H1 (cell line): ENCODE measurements around the gene SLC6A18. TPM values are rescaled to one million over a fixed set of nuclear protein-coding genes. Genes with fewer than 3 reads are reported as not detected.

Experiments
- CTCF ChIA-PET: fragments of 300-600 bp; sonication (Branson Sonifier 250); formaldehyde crosslinking; loops from one replicate; lab custom pipeline; 2021; ENCODE audit not compliant: partially characterized antibody; lab: Charles Lee
- POLR2A ChIA-PET: fragments of 300-600 bp; sonication (Branson Sonifier 250); formaldehyde crosslinking; loops from one replicate; lab custom pipeline; 2021; ENCODE audit warnings: inconsistent platforms; ENCODE audit not compliant: partially characterized antibody; lab: Charles Lee
- DNase-seq, 2 experiments: peaks; one replicate each; pipeline versions ENCODE4 v3.0.0 to v3.0.0-alpha.2; 2010 to 2022; ENCODE audit warnings: low spot score in 2 of 2, low read depth in 1 of 2, mixed read lengths in 1 of 2
- FAIRE-seq: peaks from 2 replicates; lab custom pipeline; 2011; peaks lifted over from hg19 to GRCh38; lab: Jason Lieb, UNC
- H2AFZ ChIP-seq: 2 replicates; pipeline ENCODE4 v1.8.1; 2012; ENCODE audit warnings: low read length, inconsistent platforms
- H2AK5ac ChIP-seq: 2 replicates; pipeline ENCODE4 v1.6.1; 2013; ENCODE audit warnings: low read depth, low read length
- H2BK120ac ChIP-seq: replicated peaks from 2 replicates; pipeline ENCODE3; 2013; ENCODE audit warnings: low read depth, low read length, inconsistent platforms
- H2BK12ac ChIP-seq: 2 replicates; pipeline ENCODE4 v1.6.1; 2013; ENCODE audit warnings: low read depth, low read length
- H2BK15ac ChIP-seq: 2 replicates; pipeline ENCODE4 v1.6.1; 2013; ENCODE audit warnings: low read length
- H2BK20ac ChIP-seq: 2 replicates; pipeline ENCODE4 v1.6.1; 2013; ENCODE audit warnings: low read length
- H2BK5ac ChIP-seq: 2 replicates; pipeline ENCODE4 v1.6.1; 2013; ENCODE audit warnings: low read depth, low read length
- H3K14ac ChIP-seq: 2 replicates; pipeline ENCODE4 v1.6.1; 2013; ENCODE audit warnings: inconsistent platforms; ENCODE audit not compliant: insufficient read length
- H3K18ac ChIP-seq: 2 replicates; pipeline ENCODE4 v1.6.1; 2013; ENCODE audit warnings: low read length; ENCODE audit errors: extremely low read depth
- H3K23ac ChIP-seq: 2 replicates; pipeline ENCODE4 v1.6.1; 2013; ENCODE audit warnings: inconsistent platforms; ENCODE audit not compliant: insufficient read length
- H3K23me2 ChIP-seq: 2 replicates; pipeline ENCODE4 v1.6.1; 2013; ENCODE audit warnings: low read depth, low read length
- H3K27ac ChIP-seq: 2 replicates; pipeline ENCODE4 v1.6.1; 2011; ENCODE audit warnings: low read depth, low read length, inconsistent platforms
- H3K27me3 ChIP-seq, 4 experiments: replicated peaks in 1 of 4; 1 replicate in 1 of 4; 2 replicates in 3 of 4; pipeline versions ENCODE4 v1.6.1 to v1.8.1; 2011 to 2013; ENCODE audit warnings: low read length in 3 of 4, mild to moderate bottlenecking in 3 of 4, inconsistent platforms in 2 of 4, mixed read lengths in 2 of 4, moderate library complexity in 1 of 4; ENCODE audit not compliant: control insufficient read depth in 3 of 4, insufficient read depth in 3 of 4; ENCODE audit errors: extremely low read depth in 1 of 4
- H3K36me3 ChIP-seq, 4 experiments: 2 replicates each; pipeline versions ENCODE4 v1.6.1 to v1.8.1; 2011 to 2013; ENCODE audit warnings: mild to moderate bottlenecking in 4 of 4, low read length in 3 of 4, moderate library complexity in 2 of 4, control low read depth in 1 of 4, inconsistent platforms in 1 of 4; ENCODE audit not compliant: insufficient read depth in 4 of 4, control insufficient read depth in 2 of 4
- H3K4ac ChIP-seq: replicated peaks from 2 replicates; pipeline ENCODE3; 2013; ENCODE audit warnings: low read length, low read depth, mixed read lengths, inconsistent platforms; ENCODE audit not compliant: insufficient read length
- H3K4me1 ChIP-seq, 4 experiments: replicated peaks in 1 of 4; 1 replicate in 1 of 4; 2 replicates in 3 of 4; pipeline versions ENCODE4 v1.6.1 to v1.8.1; 2011 to 2013; ENCODE audit warnings: low read length in 3 of 4, inconsistent platforms in 2 of 4, mixed read lengths in 1 of 4; ENCODE audit not compliant: insufficient read depth in 4 of 4, control insufficient read depth in 3 of 4
- H3K4me2 ChIP-seq, 2 experiments: 2 replicates each; pipeline versions ENCODE4 v1.6.1 to v1.8.1; 2011 to 2013; ENCODE audit warnings: low read depth in 2 of 2, low read length in 2 of 2, control low read depth in 1 of 2, inconsistent platforms in 1 of 2, mild to moderate bottlenecking in 1 of 2; ENCODE audit not compliant: insufficient read depth in 1 of 2
- H3K4me3 ChIP-seq, 4 experiments: fragments of 200-600, 300-600 bp in 1 of 4; sonication (generic), shearing (Covaris generic), sonication (Bioruptor Twin) in 1 of 4; 2 replicates each; pipeline versions ENCODE4 v1.5.1 to v1.8.1; 2011 to 2016; ENCODE audit warnings: low read length in 4 of 4, low read depth in 3 of 4, control low read depth in 2 of 4, inconsistent platforms in 2 of 4, mild to moderate bottlenecking in 2 of 4, mixed read lengths in 1 of 4, moderate library complexity in 1 of 4; ENCODE audit not compliant: insufficient read depth in 2 of 4; ENCODE audit errors: extremely low read depth in 1 of 4
- H3K56ac ChIP-seq: replicated peaks from 2 replicates; pipeline ENCODE3; 2013; ENCODE audit warnings: low read depth, mild to moderate bottlenecking, mixed read lengths, low read length, inconsistent platforms; ENCODE audit not compliant: insufficient read length
- H3K79me1 ChIP-seq: 2 replicates; pipeline ENCODE4 v1.6.1; 2013; ENCODE audit warnings: low read depth, low read length, control low read depth
- H3K79me2 ChIP-seq, 2 experiments: 2 replicates each; pipeline versions ENCODE4 v1.6.1 to v1.8.1; 2012 to 2013; ENCODE audit warnings: low read length in 2 of 2, mild to moderate bottlenecking in 2 of 2, inconsistent platforms in 1 of 2; ENCODE audit not compliant: insufficient read depth in 2 of 2, control insufficient read depth in 1 of 2
- H3K9ac ChIP-seq, 4 experiments: replicated peaks in 1 of 4; 1 replicate in 1 of 4; 2 replicates in 3 of 4; pipeline versions ENCODE4 v1.6.1 to v1.8.1; 2011 to 2013; ENCODE audit warnings: low read depth in 3 of 4, low read length in 3 of 4, control low read depth in 2 of 4, mild to moderate bottlenecking in 2 of 4, moderate library complexity in 2 of 4, inconsistent platforms in 1 of 4; ENCODE audit errors: extremely low read depth in 1 of 4
- H3K9me3 ChIP-seq, 2 experiments: 2 replicates each; pipeline versions ENCODE4 v1.6.1 to v1.8.1; 2012 to 2013; ENCODE audit warnings: mild to moderate bottlenecking in 2 of 2, moderate library complexity in 2 of 2, control low read depth in 1 of 2, inconsistent platforms in 1 of 2, low read depth in 1 of 2, low read length in 1 of 2, mixed read lengths in 1 of 2; ENCODE audit not compliant: insufficient read depth in 2 of 2
- H4K20me1 ChIP-seq, 2 experiments: replicated peaks in 1 of 2; 2 replicates each; pipeline versions ENCODE3 to v1.8.1; 2011 to 2013; ENCODE audit warnings: inconsistent platforms in 2 of 2, low read length in 2 of 2, mild to moderate bottlenecking in 1 of 2; ENCODE audit not compliant: insufficient read depth in 2 of 2, control insufficient read depth in 1 of 2
- H4K5ac ChIP-seq: 2 replicates; pipeline ENCODE4 v1.6.1; 2013; ENCODE audit warnings: low read length, low read depth, mixed read lengths, inconsistent platforms; ENCODE audit not compliant: insufficient read length
- H4K8ac ChIP-seq: 2 replicates; pipeline ENCODE4 v1.8.0; 2013; ENCODE audit warnings: mild to moderate bottlenecking, moderate library complexity, low read length, inconsistent platforms; ENCODE audit not compliant: insufficient read depth; ENCODE audit errors: extremely low read depth
- H4K91ac ChIP-seq: replicated peaks from 2 replicates; pipeline ENCODE3; 2013; ENCODE audit warnings: low read length, mixed read lengths, inconsistent platforms; ENCODE audit not compliant: insufficient read length
- ASH2L ChIP-seq: fragments of 200-600, 300-600 bp; sonication (generic); IDR thresholded peaks from one replicate; pipeline ENCODE4 v1.7.1; 2017; ENCODE audit warnings: low read length
- BACH1 ChIP-seq: IDR thresholded peaks from 2 replicates; pipeline ENCODE4 v1.6.1; 2012; ENCODE audit warnings: low read length, improper control_type of control experiment
- EZH2 ChIP-seq: fragments of 200-600 bp; sonication (generic); IDR thresholded peaks from 2 replicates; pipeline ENCODE4 v1.7.1; 2012; ENCODE audit warnings: low read depth, mild to moderate bottlenecking, moderate library complexity, low read length, inconsistent platforms; ENCODE audit not compliant: severe bottlenecking
- FOSL1 ChIP-seq: IDR thresholded peaks from 2 replicates; pipeline ENCODE4 v1.6.1; 2011; ENCODE audit warnings: mild to moderate bottlenecking, low read depth, low read length, moderate library complexity; ENCODE audit not compliant: insufficient read depth
- KDM4A ChIP-seq: IDR thresholded peaks from one replicate; pipeline ENCODE4 v1.7.1; 2012; ENCODE audit warnings: low read depth, mild to moderate bottlenecking, moderate library complexity, low read length, inconsistent platforms; ENCODE audit not compliant: severe bottlenecking
- MAFK ChIP-seq: IDR thresholded peaks from 2 replicates; pipeline ENCODE4 v1.6.1; 2012; ENCODE audit warnings: low read depth, mild to moderate bottlenecking, improper control_type of control experiment, low read length
- NRF1 ChIP-seq: IDR thresholded peaks from 2 replicates; pipeline ENCODE4 v1.6.1; 2011; ENCODE audit warnings: mild to moderate bottlenecking, low read depth, low read length, improper control_type of control experiment
- PHF8 ChIP-seq: fragments of 200-600 bp; sonication (generic); conservative IDR thresholded peaks from 2 replicates; pipeline ENCODE4 v1.7.1; 2012; ENCODE audit warnings: low read depth, mild to moderate bottlenecking, inconsistent platforms, low read length, moderate library complexity
- POU5F1 ChIP-seq: IDR thresholded peaks from 2 replicates; pipeline ENCODE4 v1.6.1; 2011; ENCODE audit warnings: low read depth, mild to moderate bottlenecking, low read length, moderate library complexity
- RAD21 ChIP-seq, 2 experiments: IDR thresholded peaks in 1 of 2; conservative IDR thresholded peaks in 1 of 2; 2 replicates each; pipeline ENCODE4 v1.6.1; 2011; ENCODE audit warnings: low read depth in 2 of 2, low read length in 2 of 2, improper control_type of control experiment in 1 of 2, inconsistent platforms in 1 of 2, mild to moderate bottlenecking in 1 of 2, moderate library complexity in 1 of 2
- SIX5 ChIP-seq: IDR thresholded peaks from 2 replicates; pipeline ENCODE4 v1.6.1; 2011; ENCODE audit warnings: mild to moderate bottlenecking, low read depth, low read length
- SP2 ChIP-seq: IDR thresholded peaks from 2 replicates; pipeline ENCODE4 v1.6.1; 2012; ENCODE audit warnings: mild to moderate bottlenecking, low read length, inconsistent platforms
- TBP ChIP-seq: IDR thresholded peaks from 2 replicates; pipeline ENCODE4 v1.6.1; 2011; ENCODE audit warnings: low read depth, low read length, improper control_type of control experiment
- TCF12 ChIP-seq: IDR thresholded peaks from 2 replicates; pipeline ENCODE4 v1.6.1; 2011; ENCODE audit warnings: low read depth, mild to moderate bottlenecking, low read length
- WGBS, 2 experiments: shearing (Covaris generic) in 1 of 2; methylation state at CpG; one replicate each; pipeline versions ENCODE4 v1.1.6 to v1.1.7; 2013 to 2015; ENCODE audit warnings: low lambda C conversion rate in 2 of 2, mixed read lengths in 2 of 2, inconsistent platforms in 1 of 2, low coverage in 1 of 2, missing lambda C conversion rate in 1 of 2; ENCODE audit not compliant: insufficient replicate concordance in 2 of 2, insufficient coverage in 1 of 2, insufficient read length in 1 of 2; ENCODE audit errors: extremely low coverage in 1 of 2, missing lambda C conversion rate in 1 of 2; 5-methylcytosine and 5-hydroxymethylcytosine counted together
- polyA plus RNA-seq, 7 experiments: library from polyadenylated mRNA; depleted of rRNA in 3 of 7; stranded (reverse) in 5 of 7; unstranded in 2 of 7; fragments of >200 nt in 5 of 7; fragments of 200-250 nt in 2 of 7; gene quantifications; 1 replicate in 5 of 7; 2 replicates in 1 of 7; 4 replicates in 1 of 7; pipeline versions ENCODE4 v1.2.1 to v1.2.3, GENCODE V29; 2011 to 2013; ENCODE audit warnings: missing spikeins in 2 of 7, mixed read lengths in 2 of 7
- total RNA-seq: library from RNA; stranded (reverse); fragmentation: NEBNext Ultra II Directional; extraction: Animal tissue kit (Norgen Biotek cat#: 25700); gene quantifications from 2 replicates; pipeline ENCODE4 v1.2.1, GENCODE V29; 2021
- TF ChIP-seq, protein P1 (sequence below): IDR thresholded peaks from 2 replicates; pipeline ENCODE4 v1.6.1; 2012; ENCODE audit warnings: inconsistent platforms

SLC6A18 gene
- total and polyA plus RNA-seq, 2 of the 8 experiments (the other 6 are each of a cell fraction or from before 2014, with no cell fraction given), result not detected

- no peak overlapping the region for H3K4me3 ChIP-seq
- H2BK15ac ChIP-seq, result 0 out of 2 replicates have a peak overlapping the region, but pooled peaks have one; percentile 5
- H4K91ac ChIP-seq, result no peak overlapping the region
- no peak overlapping the region for H2BK20ac ChIP-seq
- ChIA-PET POLR2A (no interaction called here), CTCF (interaction anchor here (0.7 to 1.3 kb wide), 3 partner anchors 8 to 47 kb away, joined by 3 to 4 read pairs (median 3); no protein-coding TSS in a partner anchor)
- WGBS, 2 experiments, result 92% methylated on average over 16 of the region's 19 CpGs; no CpG with 5 or more reads in 1 of the 2 experiments
- FAIRE-seq (no peak), DNase-seq (no peak)
- no peak overlapping the region for H3K4me2 ChIP-seq
- H3K4me1 ChIP-seq, result peaks cover 0 to 2% (median 0%) of the 10 kb centered on the region in 4 experiments; a peak in 2 of 7 replicates
- H3K18ac ChIP-seq, result no peak overlapping the region
- no peak overlapping the region for H3K4ac ChIP-seq
- no peak overlapping the region for H4K8ac ChIP-seq
- no peaks in the 10 kb centered on the region for H3K36me3 ChIP-seq
- H2AFZ ChIP-seq, result no peak overlapping the region
- H3K14ac ChIP-seq, result no peak overlapping the region
- peaks cover 6% of the 10 kb centered on the region; the same call in 1 of the 2 replicates for H3K23me2 ChIP-seq
- H3K9ac ChIP-seq, result no peak overlapping the region
- no peak overlapping the region for H3K23ac ChIP-seq
- H3K79me2 ChIP-seq, result no peaks in the 10 kb centered on the region
- peaks cover 0 to 4% of the 10 kb centered on the region in 2 experiments; a peak in 1 of 4 replicates for H3K9me3 ChIP-seq
- H3K79me1 ChIP-seq, result no peaks in the 10 kb centered on the region
- H3K27ac ChIP-seq, result no peak overlapping the region
- no peak overlapping the region for H2AK5ac ChIP-seq
- no peak overlapping the region for H2BK12ac ChIP-seq
- no peak overlapping the region for H4K5ac ChIP-seq
- H4K20me1 ChIP-seq, result peaks cover 0 to 3% of the 10 kb centered on the region in 2 experiments
- no peaks in the 10 kb centered on the region; a peak in 1 of 7 replicates for H3K27me3 ChIP-seq
- no peak overlapping the region for H3K56ac ChIP-seq
- no peak overlapping the region for H2BK5ac ChIP-seq
- H2BK120ac ChIP-seq, result no peak overlapping the region
- TF ChIP-seq PHF8 (no peak), POU5F1 (no peak), FOSL1 (no peak), TCF12 (no peak), NRF1 (no peak), MAFK (no peak), SIX5 (no peak), RAD21 (IDR thresholded peaks at IDR 0.05 in 1 of 2, conservative IDR thresholded peaks at IDR 0.05 in 1 of 2; ENCODE audit: low read depth in 2 of 2, low read length in 2 of 2) (no peak), EZH2 (no peak), SP2 (no peak), BACH1 (no peak), ASH2L (no peak), KDM4A (no peak), TBP (no peak)
- TF ChIP-seq, protein P1, sequence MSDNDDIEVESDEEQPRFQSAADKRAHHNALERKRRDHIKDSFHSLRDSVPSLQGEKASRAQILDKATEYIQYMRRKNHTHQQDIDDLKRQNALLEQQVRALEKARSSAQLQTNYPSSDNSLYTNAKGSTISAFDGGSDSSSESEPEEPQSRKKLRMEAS, result no peak
Observed at GRCh38 chr5:1220831-1221230, 4.3 kb upstream of the SLC6A18 start.
